ENCODE results near the gene RABAC1. TPM values are rescaled to one million over a fixed set of nuclear protein-coding genes. Genes with fewer than 3 reads are reported as not detected.

The RABAC1 gene
- polyA plus RNA-seq, 3 donors from 2014 or later = 263 to 375 (median 373) TPM

DNA sequence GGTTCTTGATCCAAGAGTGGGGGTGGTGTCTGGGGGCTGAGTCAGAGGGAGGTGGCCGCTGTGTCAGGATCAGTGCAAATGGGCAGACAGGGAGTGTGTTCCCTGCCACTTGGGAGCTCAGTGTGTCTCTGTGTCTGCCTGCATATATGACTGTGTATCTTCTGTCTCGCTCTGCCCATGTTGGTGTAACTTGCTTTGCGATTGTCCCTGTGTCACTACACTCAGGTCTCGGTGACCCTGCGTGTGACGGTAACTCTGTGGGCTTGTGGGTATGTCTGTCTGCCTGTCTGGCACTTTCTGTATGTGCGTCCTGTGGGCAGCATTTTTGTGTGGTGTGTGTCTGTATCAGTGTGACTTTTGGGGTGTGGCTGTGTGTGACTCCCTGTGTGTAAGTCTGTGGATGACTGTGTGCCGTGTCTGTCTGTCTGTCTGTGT lies 22.7 kb downstream of the RABAC1 start:
- Mint-ChIP-seq H3K9me3 (no peaks in the 10 kb centered on the region), H3K27me3 (ENCODE audit: low read depth in 3 of 3) (peaks cover 15 to 25% (median 15%) of the 10 kb centered on the region in 3 donors), H3K4me1 (peaks cover 32 to 48% of the 10 kb centered on the region in 2 donors), H3K27ac (peak overlapping the region in 5 of 6 donors; percentile 80 to 95 (median 84)), H3K36me3 (no peaks in the 10 kb centered on the region), H3K4me3 (peak overlapping the region in 3 of 5 donors; percentile 2 to 37 (median 7))
- peak; percentile 74 to 82 (median 78) for DNase-seq

DNA sequence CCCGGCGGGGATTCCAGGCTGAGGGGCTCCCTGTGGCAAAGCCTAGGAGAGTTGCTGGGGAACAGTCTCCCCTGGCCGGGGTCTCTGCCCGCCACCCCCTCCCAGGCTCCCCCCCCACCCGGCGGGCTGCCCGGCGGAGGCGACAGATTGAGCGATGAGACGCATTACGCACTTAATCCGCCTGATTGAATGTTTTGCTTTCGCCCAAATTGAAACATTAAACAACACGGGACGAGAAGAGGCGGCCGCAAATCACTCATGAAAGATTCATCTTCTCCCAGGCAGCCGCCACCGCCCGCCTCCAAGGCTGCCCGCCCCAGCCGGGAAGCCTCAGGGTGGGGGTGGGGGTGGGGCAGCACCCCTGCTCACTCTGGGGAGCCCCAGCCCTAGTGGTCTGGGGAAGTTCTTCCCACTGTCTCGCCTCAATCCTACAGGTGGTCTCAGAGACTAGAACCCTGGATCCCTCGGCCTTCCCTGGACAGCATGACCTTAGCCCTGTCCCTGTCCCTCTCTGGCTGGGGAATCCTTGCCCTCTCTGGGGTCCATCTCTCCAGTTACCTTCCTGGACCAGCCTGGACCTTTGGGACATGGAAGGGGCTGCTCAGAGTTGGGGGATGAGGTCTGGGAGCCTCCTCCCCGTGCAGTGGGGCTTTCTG lies 23.2 kb downstream of the RABAC1 start:
- peaks cover 32 to 48% of the 10 kb centered on the region in 2 donors for H3K4me1 Mint-ChIP-seq
- H3K27me3 Mint-ChIP-seq (ENCODE audit: low read depth in 3 of 3) = peaks cover 10 to 23% (median 11%) of the 10 kb centered on the region in 3 donors
- H3K9me3 Mint-ChIP-seq = no peaks in the 10 kb centered on the region
- peak overlapping the region in 5 of 6 donors; percentile 80 to 95 (median 91) for H3K27ac Mint-ChIP-seq
- DNase-seq = no peak
- no peaks in the 10 kb centered on the region for H3K36me3 Mint-ChIP-seq
- H3K4me3 Mint-ChIP-seq = no peak overlapping the region

DNA sequence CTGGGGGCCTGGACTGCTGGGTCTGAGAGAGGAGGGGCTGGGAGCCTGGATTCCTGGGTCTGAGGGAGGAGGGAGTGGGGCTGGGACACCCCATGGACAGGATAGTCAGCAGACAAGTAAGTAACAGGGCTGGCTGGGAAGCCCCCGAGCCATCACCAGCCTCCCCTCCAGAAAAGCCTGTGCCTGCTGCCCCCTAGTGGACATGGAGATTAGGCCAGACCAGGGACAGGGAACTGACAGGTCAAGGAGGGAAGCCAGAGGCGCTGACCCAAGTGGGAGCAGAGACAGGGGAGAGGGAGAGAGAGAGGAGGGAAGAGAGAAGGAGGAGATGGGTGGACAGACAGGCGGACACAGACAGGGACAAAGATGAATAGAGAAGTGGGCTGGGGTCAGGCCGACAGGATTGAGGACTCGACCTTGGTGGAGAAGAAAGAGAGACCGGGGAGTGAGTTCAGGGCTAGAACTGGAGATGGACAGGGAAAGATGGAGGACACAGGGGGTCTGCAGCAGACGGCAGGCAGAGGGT lies 24.2 kb downstream of the RABAC1 start:
- Mint-ChIP-seq H3K4me3 (peak overlapping the region in 1 of 5 donors; percentile 19), H3K36me3 (no peaks in the 10 kb centered on the region), H3K4me1 (peaks cover 38 to 58% of the 10 kb centered on the region in 2 donors), H3K27ac (peak overlapping the region in 5 of 6 donors; percentile 87 to 92 (median 90)), H3K27me3 (ENCODE audit: low read depth in 3 of 3) (peaks cover 11 to 20% (median 12%) of the 10 kb centered on the region in 3 donors), H3K9me3 (no peaks in the 10 kb centered on the region)
- DNase-seq = peak; percentile 80 to 81 (median 80)

DNA sequence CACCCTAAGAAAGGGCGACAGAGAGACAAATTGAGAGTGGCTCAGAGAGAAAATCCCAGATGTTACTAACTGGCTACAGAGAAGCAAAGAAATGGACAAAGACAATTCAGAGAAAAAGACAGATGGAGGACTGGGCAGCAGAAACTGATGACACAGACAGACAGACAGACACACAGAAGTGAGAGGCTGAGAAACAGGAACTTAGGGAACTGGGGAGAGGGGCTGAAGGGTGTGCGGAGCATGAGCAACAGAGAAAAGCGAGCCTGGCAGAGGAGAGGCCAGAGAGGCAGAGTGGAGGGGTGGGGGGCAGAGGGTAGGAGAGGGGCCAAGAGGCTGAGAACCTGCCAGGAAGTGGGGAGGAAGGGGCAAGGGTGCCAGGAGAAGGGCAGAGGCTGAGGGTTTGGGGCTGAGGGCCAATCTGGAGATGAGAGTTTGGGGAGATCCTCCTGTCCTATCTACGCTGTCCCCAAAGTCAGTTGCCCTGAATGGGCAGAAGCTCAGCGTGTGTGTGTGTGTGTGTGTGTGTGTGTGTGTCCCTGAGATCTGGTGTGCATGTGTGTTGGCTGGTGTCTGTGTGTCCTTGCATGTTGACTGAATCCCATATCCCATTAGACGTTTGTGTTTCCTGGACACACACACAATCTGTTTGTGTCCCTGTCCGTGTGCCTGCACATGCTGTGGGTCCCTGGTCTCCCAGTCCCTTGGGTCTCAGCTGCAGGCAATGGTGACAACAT lies 25.3 kb downstream of the RABAC1 start:
- Mint-ChIP-seq H3K27me3 (ENCODE audit: low read depth in 3 of 3) (peaks cover 17 to 20% (median 20%) of the 10 kb centered on the region in 3 donors), H3K9me3 (no peaks in the 10 kb centered on the region), H3K4me3 (no peak overlapping the region), H3K27ac (peak overlapping the region; percentile 31 to 92 (median 86)), H3K36me3 (no peaks in the 10 kb centered on the region), H3K4me1 (peaks cover 48 to 69% of the 10 kb centered on the region in 2 donors)
- no peak for DNase-seq

DNA sequence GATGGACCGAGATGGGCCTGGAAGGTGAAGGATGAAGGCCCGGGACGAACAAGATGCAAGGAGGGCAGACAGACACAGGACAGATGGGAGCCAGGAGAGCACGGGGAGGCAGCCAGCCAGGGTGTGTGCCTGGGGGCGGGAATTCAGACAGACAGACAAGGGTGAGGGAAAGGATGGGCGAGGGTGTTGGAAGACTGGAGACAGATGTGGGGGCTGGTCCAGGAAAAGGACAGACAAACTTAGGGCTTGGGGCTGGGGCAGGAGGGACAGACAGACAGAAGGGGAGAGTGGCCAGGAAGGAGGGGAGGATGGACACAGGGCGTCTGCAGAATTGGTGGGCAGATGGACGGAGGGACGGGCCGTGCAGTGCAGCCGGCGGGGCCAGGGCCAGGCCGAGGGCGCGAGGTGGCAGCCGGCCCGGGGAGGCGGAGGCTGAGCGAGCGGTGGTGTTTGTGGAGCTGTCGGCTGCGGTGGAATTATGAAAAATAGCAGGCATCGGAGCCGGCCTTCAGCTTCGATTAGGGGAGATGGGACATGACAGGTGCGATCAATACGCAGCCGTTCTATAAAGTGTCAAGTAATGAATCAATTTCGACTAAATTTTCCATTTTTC lies 26.3 kb downstream of the RABAC1 start:
- H3K9me3 Mint-ChIP-seq = no peaks in the 10 kb centered on the region
- no peak for DNase-seq
- H3K36me3 Mint-ChIP-seq = no peaks in the 10 kb centered on the region
- peaks cover 51 to 70% of the 10 kb centered on the region in 2 donors for H3K4me1 Mint-ChIP-seq
- peak overlapping the region in 1 of 5 donors; percentile 22 for H3K4me3 Mint-ChIP-seq
- peaks cover 19 to 23% (median 23%) of the 10 kb centered on the region in 3 donors for H3K27me3 Mint-ChIP-seq (ENCODE audit: low read depth in 3 of 3)
- H3K27ac Mint-ChIP-seq = peak overlapping the region in 3 of 6 donors; percentile 78 to 92 (median 91)

DNA sequence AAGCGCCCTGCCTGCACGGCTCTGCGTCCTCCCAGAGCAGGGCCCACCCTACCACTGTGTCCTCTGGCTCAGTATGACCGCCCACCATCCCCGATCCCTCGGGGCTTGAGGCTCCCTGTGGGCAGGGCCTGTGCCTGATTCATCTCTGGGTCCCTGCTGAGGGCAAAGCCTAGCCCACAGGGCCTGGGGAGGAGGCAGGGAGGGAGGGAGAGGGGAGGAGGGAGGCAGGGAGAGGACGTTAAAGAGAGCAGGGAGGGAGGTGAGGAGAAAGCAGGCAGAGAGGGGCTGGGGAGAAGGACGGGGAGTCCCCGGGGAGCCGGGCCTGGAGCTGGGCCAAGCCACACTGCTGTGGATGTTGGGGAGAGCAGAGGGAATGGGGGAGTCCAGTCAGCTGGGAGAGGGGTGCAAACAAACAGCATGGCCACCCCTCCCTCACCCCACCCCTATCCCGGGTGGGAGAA lies 26.8 kb downstream of the RABAC1 start:
- Mint-ChIP-seq H3K9me3 (no peaks in the 10 kb centered on the region), H3K36me3 (no peaks in the 10 kb centered on the region), H3K4me1 (peaks cover 48 to 64% of the 10 kb centered on the region in 2 donors), H3K4me3 (no peak overlapping the region), H3K27me3 (ENCODE audit: low read depth in 3 of 3) (peaks cover 18 to 23% (median 21%) of the 10 kb centered on the region in 3 donors), H3K27ac (no peak overlapping the region)
- no peak for DNase-seq

DNA sequence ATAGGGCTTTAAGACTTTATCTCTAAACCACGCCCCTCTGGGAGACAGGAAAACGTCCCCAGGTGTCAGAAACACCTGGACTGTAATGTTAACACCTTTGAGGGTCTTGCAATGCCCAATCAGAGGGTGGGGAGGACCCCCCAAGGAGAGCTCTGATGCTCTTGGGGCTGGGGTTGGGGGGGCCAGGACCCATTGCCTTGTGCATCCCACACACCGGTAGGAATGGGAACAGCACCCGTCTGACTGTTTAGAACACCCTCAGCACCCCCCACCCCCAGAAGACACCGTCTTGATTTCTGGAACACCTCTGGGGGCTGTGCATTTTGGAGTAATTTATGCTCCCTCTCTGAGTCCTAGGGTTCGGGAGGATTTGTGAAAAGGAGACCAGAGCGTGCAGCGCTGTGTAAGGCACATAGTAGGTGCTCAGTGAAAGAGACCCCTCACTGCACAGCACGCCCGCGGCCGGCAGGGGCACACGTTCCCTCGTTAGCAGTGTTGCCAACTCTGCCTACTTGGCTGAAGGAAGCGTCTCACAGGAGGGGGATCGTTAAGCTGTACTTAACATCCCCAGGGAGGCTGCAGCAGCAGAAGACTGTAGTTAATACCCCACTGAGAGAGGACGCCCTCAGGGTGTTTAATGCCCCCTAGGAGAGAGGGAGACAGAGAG lies 28.1 kb downstream of the RABAC1 start:
- peaks cover 41 to 54% of the 10 kb centered on the region in 2 donors for H3K4me1 Mint-ChIP-seq
- peaks cover 11 to 17% (median 13%) of the 10 kb centered on the region in 3 donors for H3K27me3 Mint-ChIP-seq (ENCODE audit: low read depth in 3 of 3)
- peak overlapping the region in 4 of 6 donors; percentile 30 to 51 (median 40) for H3K27ac Mint-ChIP-seq
- DNase-seq = no peak
- H3K9me3 Mint-ChIP-seq = no peaks in the 10 kb centered on the region
- no peak overlapping the region for H3K4me3 Mint-ChIP-seq
- no peaks in the 10 kb centered on the region for H3K36me3 Mint-ChIP-seq

DNA sequence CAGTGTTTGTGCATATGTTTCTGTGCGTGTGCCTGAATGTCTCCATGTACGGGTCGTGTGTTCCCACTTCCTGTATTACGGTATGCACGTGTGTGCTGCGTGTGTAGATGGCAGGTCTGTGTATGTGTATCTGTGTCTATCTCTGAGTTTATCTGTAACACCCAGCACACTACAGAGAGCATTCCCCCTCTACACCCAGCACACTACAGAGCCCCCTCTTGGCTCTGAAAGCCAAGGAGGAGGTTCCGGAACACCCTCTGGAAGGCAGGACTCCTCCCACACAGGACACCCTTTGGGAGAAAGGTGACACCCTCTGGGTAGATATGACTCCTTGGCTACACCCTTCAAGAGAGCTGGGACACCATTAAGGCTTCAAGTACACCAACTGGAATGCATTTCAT lies 28.8 kb downstream of the RABAC1 start:
- Mint-ChIP-seq H3K4me1 (peaks cover 39 to 51% of the 10 kb centered on the region in 2 donors), H3K4me3 (peak overlapping the region; percentile 48 to 91 (median 55)), H3K9me3 (no peaks in the 10 kb centered on the region), H3K27ac (peak overlapping the region in 4 of 6 donors; percentile 4 to 70 (median 29)), H3K36me3 (no peaks in the 10 kb centered on the region), H3K27me3 (ENCODE audit: low read depth in 3 of 3) (peaks cover 10 to 17% (median 12%) of the 10 kb centered on the region in 3 donors)
- DNase-seq = no peak

DNA sequence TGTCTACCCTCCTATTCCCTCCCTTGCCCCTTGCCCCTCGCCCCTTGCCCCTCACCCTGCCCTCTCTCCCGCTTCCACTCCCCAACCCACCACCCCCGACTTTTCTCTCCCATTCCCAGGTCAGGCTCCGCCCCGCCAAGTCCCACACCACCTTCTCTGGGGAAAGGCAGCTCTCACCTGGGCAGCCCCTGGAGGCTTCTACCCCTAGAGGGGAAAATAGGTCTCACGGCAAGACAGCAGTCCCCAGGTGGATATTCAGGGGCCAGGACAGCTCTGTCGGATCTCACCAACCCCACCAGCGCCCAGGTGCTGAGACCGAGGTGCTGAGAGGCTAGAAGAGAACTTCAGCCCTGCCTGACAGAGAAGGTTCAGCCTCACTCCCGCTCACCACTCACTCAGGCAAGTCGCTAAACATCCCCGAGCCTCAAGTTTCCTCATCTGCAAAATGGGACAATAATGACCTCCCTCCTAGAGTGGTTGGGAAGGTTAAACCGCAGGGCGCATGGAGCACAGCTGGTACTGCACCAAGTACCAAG lies 29.5 kb downstream of the RABAC1 start:
- H3K4me3 Mint-ChIP-seq = peak overlapping the region; percentile 60 to 94 (median 91)
- DNase-seq = no peak

DNA sequence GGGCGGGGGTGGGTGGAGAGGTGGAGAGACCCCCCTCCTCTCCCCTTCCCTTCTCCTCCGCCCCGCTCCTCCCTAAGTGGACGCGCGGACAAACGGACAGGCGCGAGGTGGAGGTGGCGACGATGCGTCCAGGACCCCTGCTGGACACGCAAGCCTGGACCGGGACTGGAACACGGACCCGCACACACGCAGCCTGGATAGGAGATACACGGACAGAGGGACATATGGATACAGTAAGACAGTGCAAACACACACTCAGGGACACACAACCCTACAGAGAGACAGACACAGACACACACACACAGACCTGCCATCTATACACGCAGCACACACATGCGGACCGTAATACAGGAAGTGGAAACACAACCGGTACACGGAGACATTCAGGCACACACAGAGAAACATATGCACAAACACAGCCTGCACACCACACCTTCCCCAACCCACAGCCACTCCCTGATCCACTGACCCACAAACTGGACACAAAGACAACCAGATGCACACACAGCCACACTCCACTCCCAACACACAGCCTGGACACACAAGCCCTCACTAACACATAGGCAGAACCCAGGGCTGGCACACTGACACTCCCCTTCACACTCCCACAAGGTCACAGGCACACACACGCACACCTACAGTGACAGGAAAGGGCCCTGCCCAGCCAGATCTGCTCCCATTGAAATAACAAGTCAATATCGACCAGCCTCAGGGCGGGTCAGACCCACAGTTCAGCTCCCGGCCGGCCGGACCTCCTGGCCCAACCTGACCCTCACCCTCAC lies 30.2 kb downstream of the RABAC1 start:
- Mint-ChIP-seq H3K9me3 (no peaks in the 10 kb centered on the region), H3K4me1 (peaks cover 28 to 37% of the 10 kb centered on the region in 2 donors), H3K36me3 (no peaks in the 10 kb centered on the region), H3K27me3 (ENCODE audit: low read depth in 3 of 3) (peaks cover 8 to 13% (median 10%) of the 10 kb centered on the region in 3 donors), H3K27ac (peak overlapping the region in 5 of 6 donors; percentile 73 to 85 (median 81)), H3K4me3 (peak overlapping the region; percentile 87 to 99 (median 93))
- no peak for DNase-seq

More for the DNA sequence above, 29.5 kb downstream of the RABAC1 start:
- peaks cover 32 to 43% of the 10 kb centered on the region in 2 donors for H3K4me1 Mint-ChIP-seq
- H3K36me3 Mint-ChIP-seq = no peaks in the 10 kb centered on the region
- H3K27me3 Mint-ChIP-seq (ENCODE audit: low read depth in 3 of 3) = peaks cover 8 to 13% (median 10%) of the 10 kb centered on the region in 3 donors
- H3K9me3 Mint-ChIP-seq = no peaks in the 10 kb centered on the region
- H3K27ac Mint-ChIP-seq = peak overlapping the region in 3 of 6 donors; percentile 17 to 82 (median 81)

DNA sequence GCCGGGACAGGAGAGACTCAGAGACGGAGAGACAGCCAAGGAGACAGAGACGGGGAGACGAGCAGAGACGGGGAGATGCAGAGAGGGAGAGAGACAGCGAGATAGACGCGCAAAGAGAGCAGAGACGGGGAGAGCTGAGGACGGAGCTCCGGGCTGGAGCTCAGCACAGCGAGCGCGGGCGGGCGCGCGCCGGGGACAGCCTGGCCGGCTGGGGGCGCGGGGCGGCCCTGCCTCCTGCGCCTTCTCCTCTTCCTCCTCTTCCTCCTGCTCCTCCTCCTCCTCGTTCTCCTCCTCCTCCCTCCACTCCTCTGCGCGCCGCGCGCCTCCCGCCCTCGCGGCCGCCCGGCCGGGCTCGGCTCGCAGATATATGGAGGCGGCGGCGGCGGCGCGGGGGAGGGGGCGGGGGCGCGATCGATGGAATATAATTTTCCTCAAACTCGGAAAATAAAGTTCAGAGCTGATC lies 30.9 kb downstream of the RABAC1 start, which contains the start of gene ERFL:
ERFL (minus strand) TSS at position 229 of the 463 bp plus-strand sequence. CDS start 15,530 bp downstream, outside the sequence.
- no peaks in the 10 kb centered on the region for H3K9me3 Mint-ChIP-seq
- H3K4me3 Mint-ChIP-seq = peak within 1 kb of the TSS; percentile 88 to 99 (median 93)
- H3K4me1 Mint-ChIP-seq = peaks cover 26 to 33% of the 10 kb centered on the region in 2 donors
- peak within 1 kb of the TSS in 5 of 6 donors; percentile 80 to 89 (median 82) for H3K27ac Mint-ChIP-seq
- H3K27me3 Mint-ChIP-seq (ENCODE audit: low read depth in 3 of 3) = peaks cover 10 to 13% (median 10%) of the 10 kb centered on the region in 3 donors
- H3K36me3 Mint-ChIP-seq = peaks cover 0 to 2% (median 0%) of the 10 kb centered on the region in 3 donors
- no peak for DNase-seq

Measured in immature natural killer cell (primary cell).